Breast epithelium (tissue), 3 donors: ENCODE measurements around the gene AKR7A3.

Source experiments
- POLR2AphosphoS5 ChIP-seq, 3 donors: sonication (generic); formaldehyde crosslinking; IDR thresholded peaks; one replicate each; pipeline ENCODE4 v1.6.1; 2017; ENCODE audit warnings: antibody characterized with exemption in 3 of 3
- TF ChIP-seq, protein P1 (sequence below), 3 donors: fragments of 450-650 bp; IDR thresholded peaks; one replicate each; pipeline ENCODE4 v1.5.1; 2016 to 2017; ENCODE audit warnings: antibody characterized with exemption in 3 of 3, mild to moderate bottlenecking in 3 of 3, moderate library complexity in 3 of 3

GRCh38 chr1:19287436-19288185 is 959 bp downstream of the AKR7A3 start:
- TF ChIP-seq, protein P1, sequence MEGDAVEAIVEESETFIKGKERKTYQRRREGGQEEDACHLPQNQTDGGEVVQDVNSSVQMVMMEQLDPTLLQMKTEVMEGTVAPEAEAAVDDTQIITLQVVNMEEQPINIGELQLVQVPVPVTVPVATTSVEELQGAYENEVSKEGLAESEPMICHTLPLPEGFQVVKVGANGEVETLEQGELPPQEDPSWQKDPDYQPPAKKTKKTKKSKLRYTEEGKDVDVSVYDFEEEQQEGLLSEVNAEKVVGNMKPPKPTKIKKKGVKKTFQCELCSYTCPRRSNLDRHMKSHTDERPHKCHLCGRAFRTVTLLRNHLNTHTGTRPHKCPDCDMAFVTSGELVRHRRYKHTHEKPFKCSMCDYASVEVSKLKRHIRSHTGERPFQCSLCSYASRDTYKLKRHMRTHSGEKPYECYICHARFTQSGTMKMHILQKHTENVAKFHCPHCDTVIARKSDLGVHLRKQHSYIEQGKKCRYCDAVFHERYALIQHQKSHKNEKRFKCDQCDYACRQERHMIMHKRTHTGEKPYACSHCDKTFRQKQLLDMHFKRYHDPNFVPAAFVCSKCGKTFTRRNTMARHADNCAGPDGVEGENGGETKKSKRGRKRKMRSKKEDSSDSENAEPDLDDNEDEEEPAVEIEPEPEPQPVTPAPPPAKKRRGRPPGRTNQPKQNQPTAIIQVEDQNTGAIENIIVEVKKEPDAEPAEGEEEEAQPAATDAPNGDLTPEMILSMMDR (IDR thresholded peaks at IDR 0.05) = no peak
- no peak for TF ChIP-seq POLR2AphosphoS5 (IDR thresholded peaks at IDR 0.05)
